Keratinocyte (primary cell): ENCODE data around the gene SYPL1. TPM values are rescaled to one million over a fixed set of nuclear protein-coding genes. Genes with fewer than 3 reads are reported as not detected.

Experiments
- DNase-seq: peaks from one replicate; pipeline ENCODE4 v3.0.0-alpha.2; 2011; ENCODE audit warnings: low read depth, missing footprints, low spot score
- FAIRE-seq: peaks from 2 replicates; lab custom pipeline; 2011; peaks lifted over from hg19 to GRCh38; lab: Jason Lieb, UNC
- H2AFZ ChIP-seq: 2 replicates; pipeline ENCODE4 v1.6.0; 2012; ENCODE audit warnings: low read length, control low read depth, inconsistent platforms; ENCODE audit not compliant: control insufficient read depth
- H3K27ac ChIP-seq: 2 replicates; pipeline ENCODE4 v1.5.1; 2011; ENCODE audit warnings: low read length; ENCODE audit not compliant: control insufficient read depth, insufficient read depth
- H3K27me3 ChIP-seq: 3 replicates; pipeline ENCODE4 v1.6.0; 2011; ENCODE audit warnings: low read length; ENCODE audit not compliant: control insufficient read depth, insufficient read depth; ENCODE audit errors: extremely low read depth
- H3K36me3 ChIP-seq, 2 experiments: 2 replicates in 1 of 2; 3 replicates in 1 of 2; pipeline ENCODE4 v1.5.1; 2011; ENCODE audit warnings: low read length in 2 of 2, mild to moderate bottlenecking in 1 of 2; ENCODE audit not compliant: control insufficient read depth in 2 of 2, insufficient read depth in 2 of 2; ENCODE audit errors: extremely low read depth in 1 of 2
- H3K4me1 ChIP-seq: 3 replicates; pipeline ENCODE4 v1.5.1; 2011; ENCODE audit warnings: low read length; ENCODE audit not compliant: control insufficient read depth, insufficient read depth; ENCODE audit errors: extremely low read depth
- H3K4me2 ChIP-seq: 3 replicates; pipeline ENCODE4 v1.6.0; 2011; ENCODE audit warnings: low read depth, low read length; ENCODE audit not compliant: control insufficient read depth, insufficient read depth; ENCODE audit errors: extremely low read depth
- H3K4me3 ChIP-seq, 3 experiments: fragments of 200-600 bp in 1 of 3; sonication (generic) in 1 of 3; 2 replicates in 2 of 3; 3 replicates in 1 of 3; pipeline ENCODE4 v1.5.1; 2011 to 2016; ENCODE audit warnings: low read length in 3 of 3, mild to moderate bottlenecking in 3 of 3, control low read depth in 2 of 3, inconsistent platforms in 1 of 3, low read depth in 1 of 3, mixed read lengths in 1 of 3, mixed run types in 1 of 3, moderate library complexity in 1 of 3; ENCODE audit not compliant: control insufficient read depth in 2 of 3, insufficient read depth in 2 of 3; ENCODE audit errors: extremely low read depth in 1 of 3
- H3K79me2 ChIP-seq: 2 replicates; pipeline ENCODE4 v1.6.0; 2012; ENCODE audit warnings: low read length; ENCODE audit not compliant: control insufficient read depth, insufficient read depth
- H3K9ac ChIP-seq: 3 replicates; pipeline ENCODE4 v1.6.0; 2011; ENCODE audit warnings: low read length; ENCODE audit not compliant: control insufficient read depth, insufficient read depth; ENCODE audit errors: extremely low read depth
- H3K9me1 ChIP-seq: 3 replicates; pipeline ENCODE4 v1.6.0; 2011; ENCODE audit warnings: low read length; ENCODE audit not compliant: control insufficient read depth, insufficient read depth; ENCODE audit errors: extremely low read depth
- H3K9me3 ChIP-seq: 2 replicates; pipeline ENCODE4 v1.5.1; 2012; ENCODE audit warnings: low read depth, low read length; ENCODE audit not compliant: control insufficient read depth
- H4K20me1 ChIP-seq: 3 replicates; pipeline ENCODE4 v1.6.0; 2011; ENCODE audit warnings: low read length; ENCODE audit not compliant: control insufficient read depth, insufficient read depth; ENCODE audit errors: extremely low read depth
- CTCF ChIP-seq, 3 experiments: IDR thresholded peaks in 1 of 3; conservative IDR thresholded peaks in 1 of 3; optimal IDR thresholded peaks in 1 of 3; 2 replicates in 2 of 3; 3 replicates in 1 of 3; pipeline versions ENCODE3 to v1.5.1; 2011; ENCODE audit warnings: low read length in 3 of 3, mild to moderate bottlenecking in 3 of 3, moderate library complexity in 2 of 3, control low read depth in 1 of 3, inconsistent platforms in 1 of 3; ENCODE audit not compliant: insufficient read depth in 2 of 3; ENCODE audit errors: extremely low read depth in 1 of 3
- EZH2 ChIP-seq: IDR thresholded peaks from one replicate; pipeline ENCODE4 v1.6.1; 2012; ENCODE audit warnings: inconsistent platforms, mild to moderate bottlenecking, low read length, moderate library complexity
- dilution Hi-C: fragments of 300-500 bp; cut with MboI; formaldehyde crosslinking; loops from one replicate; pipeline ENCODE4 v1.7.0; 2020; ENCODE audit warnings: low sequenced_read_pairs; ENCODE audit not compliant: extremely low pct_ligation_motif_present
- polyA plus RNA-seq, 5 experiments: library from polyadenylated mRNA; depleted of rRNA in 3 of 5; stranded (reverse) in 3 of 5; stranded (forward) in 1 of 5; unstranded in 1 of 5; fragments of >200 nt; gene quantifications; 1 replicate in 1 of 5; 2 replicates in 3 of 5; 3 replicates in 1 of 5; pipeline versions ENCODE4 v1.2.1 to v1.2.3, GENCODE V29; 2011 to 2012; ENCODE audit warnings: missing spikeins in 2 of 5, low read depth in 1 of 5, low replicate concordance in 1 of 5

SYPL1 gene
- polyA plus RNA-seq, 1 donor (not counting 4 experiments of a cell fraction or from before 2014, with no cell fraction given): 254 TPM

- H3K9me3 ChIP-seq: no peaks in the 10 kb centered on the region
- no peak for FAIRE-seq
- peaks cover 10% of the 10 kb centered on the region for H4K20me1 ChIP-seq
- H3K4me2 ChIP-seq: no peak overlapping the region
- H3K4me1 ChIP-seq: peaks cover 12% of the 10 kb centered on the region
- no peak for DNase-seq
- no peaks in the 10 kb centered on the region for H3K9me1 ChIP-seq
- H3K36me3 ChIP-seq: peaks cover 0 to 7% of the 10 kb centered on the region in 2 experiments
- peaks cover 90% of the 10 kb centered on the region for H3K79me2 ChIP-seq
- no peak overlapping the region for H3K4me3 ChIP-seq
- H3K9ac ChIP-seq: no peak overlapping the region
- H3K27me3 ChIP-seq: no peaks in the 10 kb centered on the region
- no peak overlapping the region for H2AFZ ChIP-seq
- dilution Hi-C loops: no loop called here
- TF ChIP-seq EZH2: no peak
- no peak for TF ChIP-seq CTCF (optimal IDR thresholded peaks at IDR 0.05 in 1 of 3, IDR thresholded peaks at IDR 0.05 in 1 of 3, conservative IDR thresholded peaks at IDR 0.05 in 1 of 3; ENCODE audit: extremely low read depth in 1 of 3, insufficient read depth in 2 of 3, low read length in 3 of 3)
- H3K27ac ChIP-seq: no peak overlapping the region
Observed at GRCh38 chr7:106101726-106102125, 10.4 kb downstream of the SYPL1 start.

GRCh38 chr7:106100863-106101629 lies 11.1 kb downstream of the SYPL1 start:
- dilution Hi-C loops: no loop called here

More at GRCh38 chr7:106100863-106101629, 11.1 kb downstream of the SYPL1 start:
- H3K36me3 ChIP-seq: peaks cover 0 to 4% of the 10 kb centered on the region in 2 experiments
- H3K9ac ChIP-seq: no peak overlapping the region
- TF ChIP-seq EZH2: no peak
- no peak for TF ChIP-seq CTCF (optimal IDR thresholded peaks at IDR 0.05 in 1 of 3, IDR thresholded peaks at IDR 0.05 in 1 of 3, conservative IDR thresholded peaks at IDR 0.05 in 1 of 3; ENCODE audit: extremely low read depth in 1 of 3, insufficient read depth in 2 of 3, low read length in 3 of 3)
- no peaks in the 10 kb centered on the region for H3K27me3 ChIP-seq
- no peak overlapping the region for H2AFZ ChIP-seq
- no peak for DNase-seq
- H3K79me2 ChIP-seq: peaks cover 89% of the 10 kb centered on the region
- no peak overlapping the region for H3K4me3 ChIP-seq
- no peaks in the 10 kb centered on the region for H3K9me1 ChIP-seq
- H4K20me1 ChIP-seq: peaks cover 10% of the 10 kb centered on the region
- peak; percentile 20 for FAIRE-seq
- H3K27ac ChIP-seq: peak overlapping the region; percentile 18
- H3K9me3 ChIP-seq: no peaks in the 10 kb centered on the region
- H3K4me1 ChIP-seq: peaks cover 12% of the 10 kb centered on the region
- H3K4me2 ChIP-seq: no peak overlapping the region
